ENCODE measurements around the gene ULK2.

Gene ULK2

GRCh38 chr17:19780846-19781245 lies 86.9 kb downstream of the ULK2 start:
- TF ChIP-seq EGR1 (IDR thresholded peaks at IDR 0.05), result no peak
- TF ChIP-seq, protein P1, sequence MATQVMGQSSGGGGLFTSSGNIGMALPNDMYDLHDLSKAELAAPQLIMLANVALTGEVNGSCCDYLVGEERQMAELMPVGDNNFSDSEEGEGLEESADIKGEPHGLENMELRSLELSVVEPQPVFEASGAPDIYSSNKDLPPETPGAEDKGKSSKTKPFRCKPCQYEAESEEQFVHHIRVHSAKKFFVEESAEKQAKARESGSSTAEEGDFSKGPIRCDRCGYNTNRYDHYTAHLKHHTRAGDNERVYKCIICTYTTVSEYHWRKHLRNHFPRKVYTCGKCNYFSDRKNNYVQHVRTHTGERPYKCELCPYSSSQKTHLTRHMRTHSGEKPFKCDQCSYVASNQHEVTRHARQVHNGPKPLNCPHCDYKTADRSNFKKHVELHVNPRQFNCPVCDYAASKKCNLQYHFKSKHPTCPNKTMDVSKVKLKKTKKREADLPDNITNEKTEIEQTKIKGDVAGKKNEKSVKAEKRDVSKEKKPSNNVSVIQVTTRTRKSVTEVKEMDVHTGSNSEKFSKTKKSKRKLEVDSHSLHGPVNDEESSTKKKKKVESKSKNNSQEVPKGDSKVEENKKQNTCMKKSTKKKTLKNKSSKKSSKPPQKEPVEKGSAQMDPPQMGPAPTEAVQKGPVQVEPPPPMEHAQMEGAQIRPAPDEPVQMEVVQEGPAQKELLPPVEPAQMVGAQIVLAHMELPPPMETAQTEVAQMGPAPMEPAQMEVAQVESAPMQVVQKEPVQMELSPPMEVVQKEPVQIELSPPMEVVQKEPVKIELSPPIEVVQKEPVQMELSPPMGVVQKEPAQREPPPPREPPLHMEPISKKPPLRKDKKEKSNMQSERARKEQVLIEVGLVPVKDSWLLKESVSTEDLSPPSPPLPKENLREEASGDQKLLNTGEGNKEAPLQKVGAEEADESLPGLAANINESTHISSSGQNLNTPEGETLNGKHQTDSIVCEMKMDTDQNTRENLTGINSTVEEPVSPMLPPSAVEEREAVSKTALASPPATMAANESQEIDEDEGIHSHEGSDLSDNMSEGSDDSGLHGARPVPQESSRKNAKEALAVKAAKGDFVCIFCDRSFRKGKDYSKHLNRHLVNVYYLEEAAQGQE (IDR thresholded peaks at IDR 0.05; ENCODE audit: low read depth), result no peak
- no peak for TF ChIP-seq EP300 (IDR thresholded peaks at IDR 0.05; ENCODE audit: borderline replicate concordance)
- TF ChIP-seq TEAD4 (IDR thresholded peaks at IDR 0.05), result no peak
- TF ChIP-seq, protein P2, sequence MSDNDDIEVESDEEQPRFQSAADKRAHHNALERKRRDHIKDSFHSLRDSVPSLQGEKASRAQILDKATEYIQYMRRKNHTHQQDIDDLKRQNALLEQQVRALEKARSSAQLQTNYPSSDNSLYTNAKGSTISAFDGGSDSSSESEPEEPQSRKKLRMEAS (IDR thresholded peaks at IDR 0.05), result no peak
- no peak for TF ChIP-seq RAD21 (IDR thresholded peaks at IDR 0.05; ENCODE audit: low read depth)
- no peak for TF ChIP-seq CEBPB (IDR thresholded peaks at IDR 0.05)
- TF ChIP-seq TCF12 (IDR thresholded peaks at IDR 0.05; ENCODE audit: low read depth), result no peak
- no peak for TF ChIP-seq CREB1 (IDR thresholded peaks at IDR 0.05; ENCODE audit: low read depth)
- TF ChIP-seq YY1 (IDR thresholded peaks at IDR 0.05; ENCODE audit: low read depth), result no peak
- TF ChIP-seq FOXM1 (IDR thresholded peaks at IDR 0.05; ENCODE audit: borderline replicate concordance, low read depth), result no peak
- TF ChIP-seq, protein P3, sequence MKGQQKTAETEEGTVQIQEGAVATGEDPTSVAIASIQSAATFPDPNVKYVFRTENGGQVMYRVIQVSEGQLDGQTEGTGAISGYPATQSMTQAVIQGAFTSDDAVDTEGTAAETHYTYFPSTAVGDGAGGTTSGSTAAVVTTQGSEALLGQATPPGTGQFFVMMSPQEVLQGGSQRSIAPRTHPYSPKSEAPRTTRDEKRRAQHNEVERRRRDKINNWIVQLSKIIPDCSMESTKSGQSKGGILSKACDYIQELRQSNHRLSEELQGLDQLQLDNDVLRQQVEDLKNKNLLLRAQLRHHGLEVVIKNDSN (IDR thresholded peaks at IDR 0.05), result no peak
- no peak for TF ChIP-seq NFIC (IDR thresholded peaks at IDR 0.05)
- TF ChIP-seq TAF1 (IDR thresholded peaks at IDR 0.05; ENCODE audit: low read depth), result no peak
- TF ChIP-seq ZBTB7A (IDR thresholded peaks at IDR 0.05; ENCODE audit: low read depth), result no peak

DNA sequence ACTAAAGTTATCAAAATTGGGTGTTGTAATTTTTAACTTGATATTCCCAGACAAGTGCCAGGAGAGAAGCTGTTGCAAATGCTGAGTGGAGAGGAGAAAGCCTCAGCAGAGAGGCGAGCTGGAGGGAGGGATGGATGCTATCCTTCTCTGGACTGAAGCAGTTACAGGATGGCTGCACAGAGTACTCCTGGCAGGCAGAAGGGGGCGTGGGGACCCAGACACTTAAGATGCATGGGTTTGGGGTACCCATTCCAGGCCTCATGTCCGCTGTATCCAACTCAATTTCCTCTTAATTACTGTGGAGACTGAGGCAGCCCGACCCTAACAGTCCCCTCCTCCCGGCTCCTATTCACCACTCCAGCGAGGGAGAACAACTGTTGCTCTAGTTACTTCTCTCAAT lies 94.2 kb downstream of the ULK2 start:
- TF ChIP-seq YY1 (IDR thresholded peaks at IDR 0.05; ENCODE audit: low read depth) (no peak), ZBTB7A (IDR thresholded peaks at IDR 0.05; ENCODE audit: low read depth) (no peak), CREB1 (IDR thresholded peaks at IDR 0.05; ENCODE audit: low read depth) (no peak), NFIC (IDR thresholded peaks at IDR 0.05) (no peak), EGR1 (IDR thresholded peaks at IDR 0.05) (no peak), TEAD4 (IDR thresholded peaks at IDR 0.05) (no peak), EP300 (IDR thresholded peaks at IDR 0.05; ENCODE audit: borderline replicate concordance) (no peak)
- TF ChIP-seq, protein P3 (IDR thresholded peaks at IDR 0.05), result no peak

GRCh38 chr17:19771971-19772630 lies 95.6 kb downstream of the ULK2 start:
- TF ChIP-seq, protein P2 (IDR thresholded peaks at IDR 0.05), result no peak
- TF ChIP-seq NFIC (IDR thresholded peaks at IDR 0.05), result no peak
- no peak for TF ChIP-seq RAD21 (IDR thresholded peaks at IDR 0.05; ENCODE audit: low read depth)
- TF ChIP-seq EP300 (IDR thresholded peaks at IDR 0.05; ENCODE audit: borderline replicate concordance), result no peak
- no peak for TF ChIP-seq EGR1 (IDR thresholded peaks at IDR 0.05)
- no peak for TF ChIP-seq TCF12 (IDR thresholded peaks at IDR 0.05; ENCODE audit: low read depth)
- TF ChIP-seq, protein P3 (IDR thresholded peaks at IDR 0.05), result no peak
- no peak for TF ChIP-seq YY1 (IDR thresholded peaks at IDR 0.05; ENCODE audit: low read depth)
- TF ChIP-seq, protein P1 (IDR thresholded peaks at IDR 0.05; ENCODE audit: low read depth), result no peak
- no peak for TF ChIP-seq CEBPB (IDR thresholded peaks at IDR 0.05)
- no peak for TF ChIP-seq TEAD4 (IDR thresholded peaks at IDR 0.05)
- no peak for TF ChIP-seq CREB1 (IDR thresholded peaks at IDR 0.05; ENCODE audit: low read depth)
- no peak for TF ChIP-seq ZBTB7A (IDR thresholded peaks at IDR 0.05; ENCODE audit: low read depth)

DNA sequence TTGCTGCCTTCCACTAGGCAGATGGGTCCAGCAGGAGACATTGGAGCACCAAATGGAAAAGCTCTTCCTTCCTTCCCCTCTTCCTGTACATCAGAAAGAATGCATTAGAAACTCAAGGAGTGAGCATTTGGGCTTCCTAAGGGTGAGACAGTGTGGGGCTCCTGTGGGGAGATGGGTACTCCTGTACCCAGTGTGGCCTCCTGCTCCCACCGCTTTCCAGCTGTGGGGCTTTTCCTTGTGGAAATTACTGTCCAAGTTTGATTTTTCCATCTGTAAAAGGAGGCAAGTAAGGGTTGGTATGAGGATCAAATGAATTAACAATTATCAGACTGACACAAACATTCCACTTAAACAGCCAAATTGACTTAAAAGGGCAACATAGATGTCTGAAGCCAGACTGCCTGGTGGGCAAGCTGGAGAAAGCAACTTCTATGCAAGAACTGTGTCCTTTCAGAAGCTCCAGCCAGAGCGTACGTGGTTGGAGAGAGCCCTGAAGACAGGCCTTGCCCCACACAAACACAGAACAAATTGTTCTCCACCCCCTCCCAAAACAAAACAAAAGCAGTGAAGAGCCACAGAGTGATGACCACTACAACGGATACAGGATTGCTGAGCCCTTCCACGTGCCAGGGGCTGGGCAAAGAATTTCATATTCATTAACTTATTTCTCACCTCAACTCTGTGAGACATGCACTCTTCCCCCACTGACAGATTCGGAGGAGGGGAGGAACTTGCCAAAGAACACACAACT lies 96.6 kb downstream of the ULK2 start:
- TF ChIP-seq, protein P2 (IDR thresholded peaks at IDR 0.05), result no peak
- TF ChIP-seq ZBTB7A (IDR thresholded peaks at IDR 0.05; ENCODE audit: low read depth) (no peak), TAF1 (IDR thresholded peaks at IDR 0.05; ENCODE audit: low read depth) (no peak), TCF12 (IDR thresholded peaks at IDR 0.05; ENCODE audit: low read depth) (no peak), NFIC (IDR thresholded peaks at IDR 0.05) (no peak), EGR1 (IDR thresholded peaks at IDR 0.05) (no peak), CREB1 (IDR thresholded peaks at IDR 0.05; ENCODE audit: low read depth) (no peak), TEAD4 (IDR thresholded peaks at IDR 0.05) (no peak), RAD21 (IDR thresholded peaks at IDR 0.05; ENCODE audit: low read depth) (no peak), EP300 (IDR thresholded peaks at IDR 0.05; ENCODE audit: borderline replicate concordance) (no peak), FOXM1 (IDR thresholded peaks at IDR 0.05; ENCODE audit: borderline replicate concordance, low read depth) (no peak), CEBPB (IDR thresholded peaks at IDR 0.05) (no peak), YY1 (IDR thresholded peaks at IDR 0.05; ENCODE audit: low read depth) (no peak)
- TF ChIP-seq, protein P1 (IDR thresholded peaks at IDR 0.05; ENCODE audit: low read depth), result no peak
- TF ChIP-seq, protein P3 (IDR thresholded peaks at IDR 0.05), result no peak

Measured in Ishikawa (cell line).